ENCODE measurements around the gene CTU2. TPM values are rescaled to one million over a fixed set of nuclear protein-coding genes. Genes with fewer than 3 reads are reported as not detected.

CTU2 gene
- total and polyA plus RNA-seq, 2 of the 8 experiments (the other 6 are each of a cell fraction or from before 2014, with no cell fraction given), result 32.7 to 42.9 TPM

DNA sequence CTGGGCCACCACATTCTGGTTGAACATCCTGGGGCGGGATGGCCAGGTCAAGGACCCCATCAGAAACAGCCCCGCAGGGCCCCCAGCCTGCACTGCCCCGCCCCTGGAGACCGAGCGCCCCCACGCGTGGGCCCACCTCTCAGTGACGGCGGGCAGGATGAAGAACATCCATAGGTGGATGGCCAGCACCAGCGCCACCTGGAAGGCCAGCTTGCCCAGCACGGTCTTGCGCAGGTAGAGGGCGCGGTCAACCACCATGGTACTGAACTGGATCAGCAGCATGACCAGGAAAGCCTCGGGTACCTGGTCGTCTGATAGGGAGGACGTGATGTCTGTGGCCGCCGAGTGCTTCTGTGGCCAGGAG lies 13.6 kb downstream of the CTU2 start:
- CTCF ChIA-PET (ENCODE audit: partially characterized antibody), result interaction anchor here (1.3 to 2.5 kb wide), 4 partner anchors 15 to 110 kb away, joined by 3 to 7 read pairs (median 5); no protein-coding TSS in a partner anchor
- no peak overlapping the region for H2BK12ac ChIP-seq (ENCODE audit: low read depth, low read length)
- no peak overlapping the region for H4K91ac ChIP-seq (replicated peaks; ENCODE audit: insufficient read length, low read length)
- no peak overlapping the region for H4K8ac ChIP-seq (ENCODE audit: extremely low read depth, insufficient read depth, low read length)
- peaks cover 4 to 42% (median 25%) of the 10 kb centered on the region in 4 experiments; a peak in 6 of 8 replicates for H3K36me3 ChIP-seq (ENCODE audit: control insufficient read depth in 2 of 4, insufficient read depth in 4 of 4, low read length in 3 of 4)
- H3K27ac ChIP-seq (ENCODE audit: low read depth, low read length), result no peak overlapping the region
- no peaks in the 10 kb centered on the region for H3K9me3 ChIP-seq (ENCODE audit: insufficient read depth in 2 of 2, low read depth in 1 of 2, low read length in 1 of 2)
- no peak overlapping the region for H3K4ac ChIP-seq (replicated peaks; ENCODE audit: insufficient read length, low read depth, low read length)
- no peak overlapping the region for H2AK5ac ChIP-seq (ENCODE audit: low read depth, low read length)
- H3K4me3 ChIP-seq (ENCODE audit: extremely low read depth in 1 of 4, insufficient read depth in 2 of 4, low read depth in 3 of 4, low read length in 4 of 4), result no peak overlapping the region
- no peak overlapping the region for H2BK15ac ChIP-seq (ENCODE audit: low read length)
- H2AFZ ChIP-seq (ENCODE audit: low read length), result no peak overlapping the region
- no peak overlapping the region for H3K23ac ChIP-seq (ENCODE audit: insufficient read length)
- FAIRE-seq (no peak), DNase-seq (ENCODE audit: low read depth in 1 of 2, low spot score in 2 of 2) (no peak)
- H3K4me1 ChIP-seq (replicated peaks in 1 of 4; ENCODE audit: control insufficient read depth in 3 of 4, insufficient read depth in 4 of 4, low read length in 3 of 4), result no peaks in the 10 kb centered on the region
- H3K79me2 ChIP-seq (ENCODE audit: control insufficient read depth in 1 of 2, insufficient read depth in 2 of 2, low read length in 2 of 2), result no peaks in the 10 kb centered on the region
- WGBS, 2 experiments (ENCODE audit: extremely low coverage in 1 of 2, insufficient coverage in 1 of 2, insufficient read length in 1 of 2, insufficient replicate concordance in 2 of 2, low coverage in 1 of 2, low lambda C conversion rate in 2 of 2, missing lambda C conversion rate in 1 of 2), result 89% methylated on average over 17 of the region's 19 CpGs; no CpG with 5 or more reads in 1 of the 2 experiments
- H3K27me3 ChIP-seq (replicated peaks in 1 of 4; ENCODE audit: control insufficient read depth in 3 of 4, extremely low read depth in 1 of 4, insufficient read depth in 3 of 4, low read length in 3 of 4), result no peaks in the 10 kb centered on the region
- H4K20me1 ChIP-seq (replicated peaks in 1 of 2; ENCODE audit: control insufficient read depth in 1 of 2, insufficient read depth in 2 of 2, low read length in 2 of 2), result peaks cover 2 to 12% of the 10 kb centered on the region in 2 experiments
- H2BK5ac ChIP-seq (ENCODE audit: low read depth, low read length), result no peak overlapping the region
- H3K14ac ChIP-seq (ENCODE audit: insufficient read length), result no peak overlapping the region
- no peak overlapping the region for H3K9ac ChIP-seq (replicated peaks in 1 of 4; ENCODE audit: extremely low read depth in 1 of 4, low read depth in 3 of 4, low read length in 3 of 4)
- no peak overlapping the region for H4K5ac ChIP-seq (ENCODE audit: insufficient read length, low read depth, low read length)
- no peaks in the 10 kb centered on the region for H3K23me2 ChIP-seq (ENCODE audit: low read depth, low read length)
- H2BK120ac ChIP-seq (replicated peaks; ENCODE audit: low read depth, low read length), result no peak overlapping the region
- POLR2A ChIA-PET (ENCODE audit: partially characterized antibody), result interaction anchor here (1.0 to 1.2 kb wide), 2 partner anchors 16 to 57 kb away, joined by 3 read pairs; partner anchors contain the start of gene MVD
- no peak for TF ChIP-seq EZH2 (IDR thresholded peaks at IDR 0.05; ENCODE audit: low read depth, low read length, severe bottlenecking)
- TF ChIP-seq KDM5A (IDR thresholded peaks at IDR 0.05; ENCODE audit: low read length), result no peak
- no peak for TF ChIP-seq NRF1 (IDR thresholded peaks at IDR 0.05; ENCODE audit: low read depth, low read length)
- no peak for TF ChIP-seq CREB1 (IDR thresholded peaks at IDR 0.05)
- no peak for TF ChIP-seq PHF8 (conservative IDR thresholded peaks at IDR 0.05; ENCODE audit: low read depth, low read length)
- no peak for TF ChIP-seq ZNF274 (IDR thresholded peaks at IDR 0.05; ENCODE audit: borderline replicate concordance, extremely low read depth, low read length)
- H2BK20ac ChIP-seq (ENCODE audit: low read length), result no peak overlapping the region
- no peak overlapping the region for H3K56ac ChIP-seq (replicated peaks; ENCODE audit: insufficient read length, low read depth, low read length)
- H3K79me1 ChIP-seq (ENCODE audit: low read depth, low read length), result no peaks in the 10 kb centered on the region
- no peak overlapping the region for H3K4me2 ChIP-seq (ENCODE audit: insufficient read depth in 1 of 2, low read depth in 2 of 2, low read length in 2 of 2)
- no peak overlapping the region for H3K18ac ChIP-seq (ENCODE audit: extremely low read depth, low read length)

Measured in H1 (cell line).